Calu3 (cell line): ENCODE measurements around the gene YIPF7. TPM values are rescaled to one million over a fixed set of nuclear protein-coding genes. Genes with fewer than 3 reads are reported as not detected.
A peak's percentile ranks its signal among the peaks of the same experiment; 100 is the strongest.

Source experiments
- Bru-seq: library from RNA; stranded (reverse); fragments of 400-500 nt; gene quantifications from one replicate; lab custom pipeline; 2021; lab: Mats Ljungman, UMichigan
- BruChase-seq, 2 experiments: library from RNA; stranded (reverse); fragments of 400-500 nt; gene quantifications; one replicate each; lab custom pipeline; 2021; lab: Mats Ljungman, UMichigan
- BruUV-seq: library from RNA; stranded (reverse); fragments of 400-500 nt; replicated peaks from 2 replicates; lab custom pipeline; 2021; lab: Mats Ljungman, UMichigan
- CTCF ChIA-PET: fragments of 300-600 bp; sonication (Branson Sonifier 250); formaldehyde crosslinking; loops from one replicate; lab custom pipeline; 2022; ENCODE audit warnings: antibody characterized with exemption; lab: Charles Lee
- DNase-seq: peaks from one replicate; pipeline ENCODE4 v3.0.0; 2022
- H3K27ac Mint-ChIP-seq: one replicate; pipeline ENCODE4 v1.8.0; 2022; ENCODE audit warnings: mixed read lengths; ENCODE audit not compliant: unreplicated experiment
- H3K27me3 Mint-ChIP-seq: one replicate; pipeline ENCODE4 v1.8.0; 2022; ENCODE audit warnings: mixed read lengths; ENCODE audit not compliant: unreplicated experiment
- H3K36me3 Mint-ChIP-seq: one replicate; pipeline ENCODE4 v1.8.0; 2022; ENCODE audit warnings: mild to moderate bottlenecking, moderate library complexity, mixed read lengths; ENCODE audit not compliant: insufficient read depth, unreplicated experiment
- H3K4me1 Mint-ChIP-seq: one replicate; pipeline ENCODE4 v1.8.0; 2022; ENCODE audit warnings: mild to moderate bottlenecking, low read depth, mixed read lengths; ENCODE audit not compliant: unreplicated experiment
- H3K4me3 Mint-ChIP-seq: one replicate; pipeline ENCODE4 v1.8.0; 2022; ENCODE audit warnings: mild to moderate bottlenecking, low read depth, moderate library complexity, mixed read lengths; ENCODE audit not compliant: unreplicated experiment
- H3K9me3 Mint-ChIP-seq: one replicate; pipeline ENCODE4 v1.8.0; 2022; ENCODE audit warnings: low read depth, mixed read lengths; ENCODE audit not compliant: unreplicated experiment
- CTCF ChIP-seq: fragments of 200-600 bp; IDR thresholded peaks from one replicate; pipeline ENCODE4 v1.8.0; 2022; ENCODE audit warnings: antibody characterized with exemption; ENCODE audit not compliant: unreplicated experiment
- intact Hi-C: fragments of 100-400 bp; cut with micrococcal nuclease; formaldehyde crosslinking; loops from one replicate; pipeline ENCODE4 v1.10.0; 2022; ENCODE audit not compliant: unreplicated experiment
- long read RNA-seq: library from polyadenylated mRNA; stranded (forward); transcript quantifications from one replicate; pipeline ENCODE4 v2.0.0, GENCODE V29; 2022
- total RNA-seq: library from RNA; stranded (reverse); gene quantifications from 2 replicates; pipeline ENCODE4 v1.2.3, GENCODE V29; 2022

The YIPF7 gene
- 0.73 TPM in 1 of 2 replicates, not detected in the other for total RNA-seq
- Bru-seq, nascent RNA = percentile 9 among the genes with signal in this experiment
- percentile 17 among the genes with signal in this experiment for BruChase-seq, experiment 1, labeled RNA remaining after a 6-hour chase
- BruChase-seq, experiment 2, labeled RNA remaining after a 2-hour chase = percentile 17 among the genes with signal in this experiment
- long read RNA-seq = 0 reads

DNA sequence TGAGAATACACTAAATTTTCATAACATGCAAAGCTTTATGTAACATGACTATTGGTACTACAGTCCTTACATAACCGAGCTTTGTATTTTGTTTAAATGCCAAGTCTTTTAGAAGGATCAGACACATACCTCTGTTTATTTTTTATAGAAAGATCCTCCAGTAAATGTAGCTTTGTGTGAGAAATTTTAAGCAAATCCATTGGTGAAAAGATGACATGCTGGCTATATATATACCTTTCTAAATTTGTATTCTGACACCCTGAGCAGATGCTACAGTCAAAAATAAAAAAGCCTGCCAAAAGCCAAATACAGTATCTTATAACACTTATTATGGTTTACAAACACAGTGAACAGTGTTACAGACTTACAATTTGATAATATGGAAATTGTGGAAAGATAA is at the start of gene YIPF7:
YIPF7 (minus strand) TSS at position 201 of the 400 bp plus-strand sequence. CDS start 1,525 bp downstream, outside the sequence.
- BruUV-seq = no TSS peak
- H3K4me1 Mint-ChIP-seq = no peaks in the 10 kb centered on the region
- no peak within 1 kb of the TSS for H3K4me3 Mint-ChIP-seq
- H3K36me3 Mint-ChIP-seq = no peaks in the 10 kb centered on the region
- no peak for DNase-seq
- intact Hi-C loops = no loop called here
- peaks cover 21% of the 10 kb centered on the region for H3K27me3 Mint-ChIP-seq
- H3K27ac Mint-ChIP-seq = no peak within 1 kb of the TSS
- TF ChIP-seq CTCF = no peak
- CTCF ChIA-PET = no interaction called here
- H3K9me3 Mint-ChIP-seq = no peaks in the 10 kb centered on the region

GRCh38 chr4:44701037-44701436 is 49.6 kb upstream of the YIPF7 start:
- no peaks in the 10 kb centered on the region for H3K27me3 Mint-ChIP-seq
- no peaks in the 10 kb centered on the region for H3K4me1 Mint-ChIP-seq
- TF ChIP-seq CTCF = no peak
- H3K4me3 Mint-ChIP-seq = no peak overlapping the region
- no peak overlapping the region for H3K27ac Mint-ChIP-seq
- BruUV-seq = no TSS peak
- no peak for DNase-seq
- CTCF ChIA-PET = no interaction called here
- no peaks in the 10 kb centered on the region for H3K9me3 Mint-ChIP-seq
- peaks cover 5% of the 10 kb centered on the region for H3K36me3 Mint-ChIP-seq
- intact Hi-C loops = no loop called here

DNA sequence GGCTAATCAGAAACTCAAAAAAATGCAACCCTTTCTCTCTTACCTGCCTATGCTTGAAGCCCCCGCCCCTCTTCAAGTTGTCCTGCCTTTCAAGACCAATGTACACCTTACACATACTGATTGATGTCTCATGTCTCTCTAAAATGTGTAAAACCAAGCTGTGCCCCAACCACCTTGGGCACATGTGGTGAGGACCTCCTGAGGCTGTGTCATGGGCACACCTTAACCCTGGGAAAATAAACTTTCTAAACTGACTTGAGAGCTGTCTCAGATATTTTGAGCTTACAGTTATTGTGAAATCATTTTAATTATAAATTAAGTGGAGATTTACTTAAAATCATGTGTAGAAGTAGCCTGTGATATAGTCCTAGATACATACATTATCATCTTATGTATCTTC is 49.0 kb upstream of the YIPF7 start:
- DNase-seq = no peak
- TF ChIP-seq CTCF = no peak
- intact Hi-C loops = no loop called here
- H3K36me3 Mint-ChIP-seq = peaks cover 5% of the 10 kb centered on the region
- no peak overlapping the region for H3K4me3 Mint-ChIP-seq
- no peaks in the 10 kb centered on the region for H3K9me3 Mint-ChIP-seq
- H3K27me3 Mint-ChIP-seq = no peaks in the 10 kb centered on the region
- H3K4me1 Mint-ChIP-seq = no peaks in the 10 kb centered on the region
- CTCF ChIA-PET = no interaction called here
- H3K27ac Mint-ChIP-seq = no peak overlapping the region
- BruUV-seq = no TSS peak

GRCh38 chr4:44684648-44685047 is 33.2 kb upstream of the YIPF7 start:
- BruUV-seq = no TSS peak
- H3K36me3 Mint-ChIP-seq = peaks cover 11% of the 10 kb centered on the region

More at GRCh38 chr4:44684648-44685047, 33.2 kb upstream of the YIPF7 start:
- no peak overlapping the region for H3K4me3 Mint-ChIP-seq
- TF ChIP-seq CTCF = no peak
- H3K27me3 Mint-ChIP-seq = no peaks in the 10 kb centered on the region
- intact Hi-C loops = no loop called here
- no peak for DNase-seq
- H3K4me1 Mint-ChIP-seq = no peaks in the 10 kb centered on the region
- CTCF ChIA-PET = no interaction called here
- H3K9me3 Mint-ChIP-seq = no peaks in the 10 kb centered on the region
- no peak overlapping the region for H3K27ac Mint-ChIP-seq
